Measurements from ENCODE around the gene RYR1.

- TF ChIP-seq CTCF (IDR thresholded peaks at IDR 0.05) (no peak), POLR2A (IDR thresholded peaks at IDR 0.05) (no peak)
Observed at GRCh38 chr19:38463365-38463764, 29.9 kb downstream of the RYR1 start.

Measured in lower leg skin (tissue), 3 donors.